ACHN (cell line): ENCODE measurements around the gene SHC3.

Experiments
- DNase-seq: peaks from one replicate; pipeline ENCODE4 v3.0.0-alpha.2; 2015
- in situ Hi-C: cut with HindIII; loops from 2 replicates; pipeline ENCODE4 v1.10.0; 2017; ENCODE audit warnings: low sequenced_read_pairs, low pct_ligation_motif_present, low pct_unique_long_range_greater_than_20kb

SHC3 gene

GRCh38 chr9:88985616-88986015 lies 193.0 kb downstream of the SHC3 start:
- DNase-seq = no peak
- in situ Hi-C loops = no loop called here

DNA sequence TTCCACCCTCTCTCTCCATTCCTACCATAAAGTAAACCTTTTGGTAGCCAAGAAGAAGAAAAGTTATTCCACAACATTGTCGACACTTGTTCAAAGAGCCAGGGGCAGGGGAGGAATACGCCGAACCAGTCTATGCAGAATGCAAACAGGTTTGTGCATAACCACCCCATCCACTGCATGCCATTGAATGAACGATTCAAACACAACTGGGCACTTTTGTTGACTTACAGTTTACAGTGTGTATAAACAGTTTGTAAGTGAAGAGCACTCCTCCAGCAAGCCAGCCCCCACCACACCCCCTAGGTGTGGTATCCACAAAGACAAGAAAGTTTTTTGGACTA lies 194.1 kb downstream of the SHC3 start:
- no peak for DNase-seq
- in situ Hi-C loops = no loop called here

DNA sequence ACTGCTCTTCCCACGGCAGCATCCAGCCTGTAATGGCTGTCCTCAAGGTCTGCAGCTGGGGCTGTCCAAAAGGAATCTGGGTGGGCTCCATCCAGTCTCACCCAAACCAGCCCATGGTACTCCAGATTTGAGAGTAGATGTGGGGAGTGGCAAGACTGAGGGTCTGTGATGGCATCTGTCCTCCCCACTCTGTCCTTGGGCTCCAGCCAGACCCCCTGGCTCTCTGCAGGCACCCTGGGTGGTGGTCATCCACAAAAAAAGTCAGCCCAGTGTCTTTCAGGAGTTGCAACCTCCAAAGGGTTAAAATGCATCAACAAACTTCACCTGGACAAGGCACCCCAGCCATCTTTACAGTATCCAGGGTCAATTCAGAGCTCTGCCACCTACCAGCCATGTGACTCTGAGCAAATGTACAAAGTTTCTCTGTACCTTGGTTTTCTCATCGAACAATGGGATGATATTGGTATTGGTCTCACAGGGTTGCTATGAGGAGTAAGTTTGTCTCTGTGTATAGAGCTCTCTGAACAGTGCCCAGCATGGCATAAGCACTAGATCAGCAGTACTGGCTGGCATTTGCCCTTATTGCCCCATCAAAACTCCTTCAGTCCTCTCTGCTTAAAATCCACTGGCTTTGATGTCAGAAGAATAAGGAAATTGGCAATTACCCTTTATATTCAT lies 194.6 kb downstream of the SHC3 start:
- in situ Hi-C loops = no loop called here
- no peak for DNase-seq

GRCh38 chr9:88980740-88981203 lies 197.8 kb downstream of the SHC3 start:
- DNase-seq = no peak
- in situ Hi-C loops = no loop called here

DNA sequence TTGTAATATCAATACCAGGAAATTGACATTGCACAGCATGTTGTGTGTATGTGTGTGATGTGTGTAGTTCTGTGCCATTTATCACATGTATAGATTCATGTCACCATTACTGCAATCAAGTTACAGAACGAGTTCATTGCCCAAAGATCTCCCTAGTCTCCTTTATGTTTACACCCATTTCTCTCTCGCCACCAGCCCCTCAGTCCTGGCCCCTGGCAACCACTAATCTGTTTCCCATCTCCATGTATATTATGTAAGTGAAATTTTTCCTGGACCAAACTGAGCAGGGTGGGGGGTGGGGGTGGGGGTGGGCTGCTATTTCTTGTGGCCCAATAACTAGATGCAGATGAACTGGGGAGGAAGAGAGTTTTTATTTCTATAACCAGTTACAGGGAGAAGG lies 198.8 kb downstream of the SHC3 start:
- no peak for DNase-seq
- in situ Hi-C loops = no loop called here

- in situ Hi-C loops = no loop called here
- no peak for DNase-seq
Measured at GRCh38 chr9:88979021-88979420, 199.6 kb downstream of the SHC3 start.

DNA sequence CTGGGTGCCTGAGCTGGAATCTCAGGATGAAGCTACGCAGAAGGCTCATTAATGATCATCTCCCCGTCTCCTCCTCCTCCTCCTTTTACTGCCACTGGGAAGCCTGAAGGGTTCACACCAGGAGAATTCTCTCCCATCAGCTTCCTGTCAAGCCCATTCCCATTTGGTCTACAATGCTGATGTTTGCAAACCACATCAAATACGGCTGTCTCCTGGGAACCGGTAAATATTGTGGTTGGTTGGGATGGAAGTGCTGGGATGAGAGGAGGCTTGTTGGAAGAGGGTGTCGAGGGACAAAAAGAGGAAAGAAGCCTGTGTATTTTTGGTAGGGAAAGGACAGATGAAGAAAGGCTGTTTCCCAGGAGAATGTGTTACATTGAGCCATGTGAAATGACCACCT lies 200.6 kb downstream of the SHC3 start:
- no peak for DNase-seq
- in situ Hi-C loops = no loop called here

GRCh38 chr9:88976890-88977257 lies 201.7 kb downstream of the SHC3 start:
- no peak for DNase-seq
- in situ Hi-C loops = no loop called here

DNA sequence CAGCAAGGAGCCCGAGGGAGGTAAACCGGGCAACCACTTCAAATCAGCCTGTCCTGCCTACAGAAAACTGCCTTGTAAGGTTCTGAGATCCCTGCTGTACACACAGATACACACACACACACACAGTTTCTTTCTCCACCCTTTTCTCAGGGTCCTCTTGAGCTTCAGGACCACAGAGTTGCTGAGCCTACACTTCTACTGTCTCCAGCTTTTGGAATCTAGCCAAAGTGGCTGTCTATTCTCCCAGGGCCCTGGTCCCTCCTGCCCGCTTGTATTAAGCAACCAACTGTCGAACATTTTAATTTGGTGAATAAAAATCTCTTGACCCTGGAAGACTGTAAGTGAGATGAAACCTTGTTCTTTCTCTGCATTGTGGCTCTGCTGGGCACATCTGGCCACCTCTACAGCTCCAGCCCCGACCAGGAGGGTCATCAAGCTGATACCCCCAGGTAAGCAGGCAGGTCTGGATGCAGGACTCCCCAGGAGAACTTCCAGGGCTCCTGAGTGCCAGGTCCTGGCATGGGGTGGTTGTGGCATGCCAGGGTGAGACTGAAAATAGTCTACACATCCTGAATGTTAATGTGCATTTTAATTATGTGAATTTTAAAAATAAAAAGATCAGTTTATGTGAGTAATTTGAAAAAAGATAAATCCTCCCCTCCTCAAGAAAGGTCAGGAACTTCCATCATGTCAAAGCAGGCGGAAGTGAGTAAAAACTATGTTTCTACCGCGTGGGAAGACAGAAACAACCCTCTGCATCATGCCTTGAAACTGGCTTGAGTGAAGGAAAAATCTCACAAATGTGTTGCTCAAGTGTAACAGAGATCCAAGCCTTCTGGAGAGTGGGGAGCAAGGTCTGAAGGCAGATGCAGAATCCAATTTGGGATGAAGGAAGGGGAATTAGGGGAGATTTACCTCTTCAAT lies 202.4 kb downstream of the SHC3 start:
- DNase-seq = no peak

GRCh38 chr9:88974641-88975040 lies 204.0 kb downstream of the SHC3 start:
- no peak for DNase-seq
- in situ Hi-C loops = no loop called here

More for the DNA sequence above, 202.4 kb downstream of the SHC3 start:
- in situ Hi-C loops = no loop called here

GRCh38 chr9:88973281-88974045 lies 205.2 kb downstream of the SHC3 start:
- in situ Hi-C loops = no loop called here
- no peak for DNase-seq

GRCh38 chr9:88972401-88972800 lies 206.2 kb downstream of the SHC3 start:
- DNase-seq = no peak
- in situ Hi-C loops = no loop called here

DNA sequence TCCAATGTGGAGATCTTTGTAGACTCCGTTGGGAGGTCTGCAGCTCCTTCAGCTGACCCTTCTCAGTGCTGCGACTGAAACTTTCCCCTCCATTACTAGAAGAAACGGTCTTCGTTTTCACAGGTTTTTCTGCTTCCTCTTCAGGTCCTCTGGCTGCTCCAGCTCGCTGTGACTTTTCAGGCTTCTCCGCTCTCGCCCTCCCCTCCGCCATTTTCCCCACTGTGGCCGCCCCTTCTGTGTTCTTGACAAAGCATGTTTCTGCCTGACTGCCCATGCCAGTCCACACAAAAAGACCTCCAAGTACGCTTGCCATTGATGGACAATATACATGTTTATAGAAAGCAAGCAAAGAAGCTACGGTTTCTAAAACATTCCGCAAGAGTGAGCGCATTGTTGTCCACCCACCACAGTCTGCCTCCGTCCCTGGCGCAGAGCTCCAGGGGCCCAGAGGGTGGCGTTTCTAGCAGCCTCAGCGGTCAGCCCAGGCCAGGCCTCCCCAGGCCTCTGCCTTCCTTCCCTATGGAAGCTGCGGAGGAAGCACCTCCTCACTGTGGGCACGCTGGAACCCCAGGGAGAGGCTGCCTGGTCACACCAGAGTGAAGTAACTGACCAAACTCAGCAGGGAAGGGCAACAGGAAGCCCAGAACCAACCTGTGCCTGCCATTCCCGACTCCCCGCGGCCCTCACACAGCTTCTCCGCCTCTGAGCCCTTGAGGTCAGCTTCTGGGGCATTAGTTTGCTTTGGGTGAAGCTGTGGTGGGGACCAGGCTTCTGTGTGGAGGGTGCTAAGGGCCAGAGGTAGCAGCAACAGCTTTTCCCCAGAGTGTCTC lies 207.3 kb downstream of the SHC3 start:
- DNase-seq = no peak
- in situ Hi-C loops = no loop called here

GRCh38 chr9:88969646-88970373 lies 208.8 kb downstream of the SHC3 start:
- in situ Hi-C loops = no loop called here
- no peak for DNase-seq

- DNase-seq = no peak
- in situ Hi-C loops = no loop called here
Measured at GRCh38 chr9:88968799-88969198, 209.8 kb downstream of the SHC3 start.

DNA sequence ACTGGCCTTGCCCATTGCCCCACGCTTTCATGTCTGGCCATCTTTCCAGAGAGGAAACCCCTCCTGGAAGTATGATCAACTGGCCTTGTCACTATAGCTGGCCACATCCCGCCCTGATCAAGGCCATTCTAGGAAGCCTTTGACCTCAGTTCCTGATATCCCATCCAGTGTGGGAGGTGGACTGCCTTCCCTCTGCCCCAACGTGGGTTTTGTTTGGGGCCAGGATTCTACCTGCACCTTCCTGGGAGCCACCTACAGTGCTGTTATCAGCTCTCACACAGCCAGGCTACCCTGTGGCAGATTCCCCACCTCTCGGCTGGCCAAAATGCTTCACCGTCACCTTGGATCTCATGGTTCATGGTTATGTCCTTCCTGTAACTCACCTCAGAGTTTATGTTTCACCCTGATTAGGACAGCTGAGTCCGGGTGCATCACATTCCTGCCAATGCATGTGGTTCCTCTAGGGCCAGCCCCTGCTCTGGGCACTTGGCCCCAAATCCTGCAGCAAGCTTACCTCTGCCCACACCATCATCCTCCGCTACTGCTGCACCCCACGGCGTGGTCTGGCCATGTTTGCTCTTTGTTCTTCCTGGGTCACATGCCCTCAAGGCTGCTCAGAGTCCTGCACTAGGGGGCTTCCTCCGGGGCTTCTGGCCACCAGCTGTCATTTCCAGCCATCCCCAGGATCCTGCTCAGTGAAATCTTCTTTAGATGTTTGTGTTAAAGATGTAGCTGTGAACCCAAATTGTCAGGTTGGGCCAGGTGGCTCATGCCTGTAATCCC lies 211.5 kb downstream of the SHC3 start:
- DNase-seq = no peak
- in situ Hi-C loops = no loop called here

- DNase-seq = no peak
- in situ Hi-C loops = no loop called here
Measured at GRCh38 chr9:88965473-88965872, 213.1 kb downstream of the SHC3 start.
